NT2/D1 (cell line): ENCODE measurements around the gene LAYN.

Experiments used
- SUZ12 ChIP-seq: IDR thresholded peaks from 2 replicates; pipeline ENCODE4 v1.6.1; 2011; ENCODE audit not compliant: insufficient read length, insufficient read depth; ENCODE audit errors: extremely low read depth
- ZNF274 ChIP-seq: IDR thresholded peaks from 2 replicates; pipeline ENCODE4 v1.6.1; 2011; ENCODE audit warnings: mild to moderate bottlenecking, low read depth, low read length

DNA sequence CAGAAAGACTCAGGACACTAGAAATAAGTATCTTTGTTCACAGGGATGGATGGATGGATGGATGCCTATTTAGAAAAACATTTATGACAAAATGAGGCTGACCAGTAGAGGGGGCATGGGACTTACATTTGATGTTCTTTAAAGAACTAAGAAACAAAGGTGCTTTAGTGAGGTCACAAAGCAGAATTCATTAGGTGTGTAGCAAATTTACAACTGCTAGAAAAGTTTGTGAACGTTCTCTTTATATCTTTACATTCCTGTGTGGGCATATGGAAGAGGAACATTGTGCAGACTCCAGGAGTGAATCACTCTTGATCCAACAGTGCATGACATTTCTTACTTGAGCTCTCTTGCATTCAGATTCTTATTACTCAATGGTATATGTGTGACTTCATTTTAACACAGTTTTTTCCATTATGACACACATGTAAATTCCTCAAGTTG, 45.9 kb downstream of the LAYN start:
- TF ChIP-seq ZNF274 (no peak), SUZ12 (no peak)
